ENCODE measurements around the gene P2RY10. TPM values are rescaled to one million over a fixed set of nuclear protein-coding genes. Genes with fewer than 3 reads are reported as not detected.

The P2RY10 gene
- total RNA-seq, 1 experiment from 2014 or later = not detected

DNA sequence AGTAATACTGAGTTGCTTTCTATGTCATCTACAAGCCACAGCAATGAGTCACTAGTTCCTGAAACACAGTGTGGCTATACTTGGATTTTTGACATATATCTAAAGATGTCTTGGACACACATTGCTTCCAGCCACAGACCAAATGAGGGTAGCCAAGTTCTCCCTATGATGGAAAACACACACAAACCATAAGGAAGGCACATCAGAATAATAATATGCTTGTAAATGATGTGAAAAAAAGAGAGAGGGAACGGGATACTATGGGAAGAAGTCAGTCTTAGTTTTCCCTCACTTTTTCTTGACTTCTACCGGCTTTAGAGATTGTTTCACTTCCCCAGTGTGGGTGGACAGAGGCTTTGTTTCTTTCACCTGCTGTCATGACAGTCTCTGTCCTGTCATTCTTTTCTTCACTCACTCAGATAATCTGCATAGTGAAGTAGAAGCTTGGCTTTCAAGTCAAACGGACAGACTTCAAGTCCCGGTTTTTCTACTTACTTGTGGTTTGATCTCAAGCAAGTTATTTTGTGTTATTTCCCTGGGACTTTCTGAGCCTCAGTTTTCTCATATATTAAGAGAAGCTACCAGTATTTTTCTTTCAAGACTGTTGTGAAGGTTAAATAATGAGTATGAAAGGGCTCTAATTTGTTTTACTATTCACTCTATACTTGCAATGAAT, 34.7 kb downstream of the P2RY10 start:
- peaks cover 60 to 64% of the 10 kb centered on the region in 2 experiments for H3K9me3 Mint-ChIP-seq
- WGBS (ENCODE audit: extremely low coverage, insufficient read length, low lambda C conversion rate) = no CpG with 5 or more reads among the region's 4 CpGs

More for the DNA sequence above, 34.7 kb downstream of the P2RY10 start:
- Histone ChIP-seq H3K9ac (ENCODE audit: extremely low read depth, insufficient read length, low read length) (no peak overlapping the region), H3K4ac (ENCODE audit: low read depth, low read length) (no peak overlapping the region), H3K27me3 (ENCODE audit: insufficient read depth, low read length) (no peaks in the 10 kb centered on the region), H4K91ac (ENCODE audit: insufficient read length, low read depth, low read length) (no peak overlapping the region), H3K23ac (ENCODE audit: insufficient read length, low read depth, low read length) (no peak overlapping the region), H3K79me1 (ENCODE audit: insufficient read depth, low read depth, low read length, poor library complexity, severe bottlenecking) (no peaks in the 10 kb centered on the region), H2BK120ac (ENCODE audit: low read depth, low read length, poor library complexity, severe bottlenecking) (no peak overlapping the region), H3K18ac (ENCODE audit: insufficient read length, low read depth, low read length) (no peak overlapping the region), H2BK20ac (ENCODE audit: low read depth, low read length, poor library complexity, severe bottlenecking) (no peak overlapping the region), H3K56ac (ENCODE audit: insufficient read length, low read depth, low read length) (no peak overlapping the region), H3K27ac (ENCODE audit: insufficient read length, low read depth, low read length) (no peak overlapping the region), H3K9me3 (ENCODE audit: control insufficient read depth, low read depth, low read length) (peaks cover 16% of the 10 kb centered on the region), H2AK5ac (ENCODE audit: insufficient read length, low read length) (no peak overlapping the region), H3K4me2 (ENCODE audit: insufficient read depth, insufficient read length, low read length) (no peak overlapping the region), H4K8ac (replicated peaks; ENCODE audit: insufficient read length, low read depth, low read length) (no peak overlapping the region), H2BK12ac (ENCODE audit: insufficient read length, low read depth, low read length) (no peak overlapping the region), H3T11ph (ENCODE audit: low read length) (no peak overlapping the region), H3K14ac (ENCODE audit: insufficient read depth, low read length) (no peak overlapping the region), H2AFZ (ENCODE audit: low read length) (no peak overlapping the region), H2BK5ac (ENCODE audit: insufficient read length, low read length) (no peak overlapping the region), H4K5ac (ENCODE audit: insufficient read length, low read depth, low read length) (no peak overlapping the region), H2BK15ac (ENCODE audit: low read depth, low read length) (no peak overlapping the region), H3K79me2 (ENCODE audit: insufficient read depth, low read length) (no peaks in the 10 kb centered on the region), H4K20me1 (ENCODE audit: control insufficient read depth, insufficient read depth, insufficient read length) (no peaks in the 10 kb centered on the region), H3K4me1 (ENCODE audit: insufficient read depth, low read length) (no peaks in the 10 kb centered on the region), H3K23me2 (ENCODE audit: insufficient read length, low read depth, low read length, poor library complexity, severe bottlenecking) (no peaks in the 10 kb centered on the region)
- Mint-ChIP-seq H3K36me3 (ENCODE audit: insufficient read depth in 1 of 3, low read depth in 3 of 3) (peaks cover 0 to 5% (median 4%) of the 10 kb centered on the region in 3 experiments; a peak in 4 of 7 replicates), H3K4me3 (no peak overlapping the region), H3K27ac (no peak overlapping the region), H3K4me1 (no peaks in the 10 kb centered on the region), H3K27me3 (ENCODE audit: low read depth) (no peaks in the 10 kb centered on the region)
- no peak for DNase-seq
- TF ChIP-seq, protein P1, sequence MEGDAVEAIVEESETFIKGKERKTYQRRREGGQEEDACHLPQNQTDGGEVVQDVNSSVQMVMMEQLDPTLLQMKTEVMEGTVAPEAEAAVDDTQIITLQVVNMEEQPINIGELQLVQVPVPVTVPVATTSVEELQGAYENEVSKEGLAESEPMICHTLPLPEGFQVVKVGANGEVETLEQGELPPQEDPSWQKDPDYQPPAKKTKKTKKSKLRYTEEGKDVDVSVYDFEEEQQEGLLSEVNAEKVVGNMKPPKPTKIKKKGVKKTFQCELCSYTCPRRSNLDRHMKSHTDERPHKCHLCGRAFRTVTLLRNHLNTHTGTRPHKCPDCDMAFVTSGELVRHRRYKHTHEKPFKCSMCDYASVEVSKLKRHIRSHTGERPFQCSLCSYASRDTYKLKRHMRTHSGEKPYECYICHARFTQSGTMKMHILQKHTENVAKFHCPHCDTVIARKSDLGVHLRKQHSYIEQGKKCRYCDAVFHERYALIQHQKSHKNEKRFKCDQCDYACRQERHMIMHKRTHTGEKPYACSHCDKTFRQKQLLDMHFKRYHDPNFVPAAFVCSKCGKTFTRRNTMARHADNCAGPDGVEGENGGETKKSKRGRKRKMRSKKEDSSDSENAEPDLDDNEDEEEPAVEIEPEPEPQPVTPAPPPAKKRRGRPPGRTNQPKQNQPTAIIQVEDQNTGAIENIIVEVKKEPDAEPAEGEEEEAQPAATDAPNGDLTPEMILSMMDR (conservative IDR thresholded peaks at IDR 0.05) = no peak

All from H9 (cell line).